SK-N-SH (cell line): ENCODE measurements around the gene THADA. TPM values are rescaled to one million over a fixed set of nuclear protein-coding genes. Genes with fewer than 3 reads are reported as not detected.
A peak's percentile ranks its signal among the peaks of the same experiment; 100 is the strongest.

Experiments used
- CTCF ChIA-PET: fragments of 300-600, 350-600 bp; formaldehyde crosslinking; extraction: SDS; loops from one replicate; lab custom pipeline; 2021; lab: Yijun Ruan, JAX
- POLR2A ChIA-PET: fragments of 350-600 bp; sonication (Branson Sonifier 250); formaldehyde crosslinking; extraction: SDS; loops from one replicate; lab custom pipeline; 2020; ENCODE audit warnings: antibody characterized with exemption, inconsistent platforms; lab: Yijun Ruan, JAX
- DNase-seq: peaks from one replicate; pipeline ENCODE4 v3.0.0; 2012
- H2AFZ ChIP-seq: fragments of 200-600 bp; sonication (generic); 2 replicates; pipeline ENCODE4 v1.8.1; 2016; ENCODE audit warnings: antibody characterized with exemption, mild to moderate bottlenecking, low read depth
- H3F3A ChIP-seq: fragments of 200-600 bp; sonication (generic); replicated peaks from 2 replicates; pipeline ENCODE3; 2016; ENCODE audit warnings: antibody characterized with exemption, mild to moderate bottlenecking; ENCODE audit not compliant: insufficient read depth
- H3K27ac ChIP-seq, 2 experiments: fragments of 200-500 bp in 1 of 2; fragments of 200-600 bp in 1 of 2; sonication (Bioruptor generic) in 1 of 2; sonication (generic), shearing (Covaris generic) in 1 of 2; 2 replicates each; pipeline versions ENCODE4 v1.5.1 to v1.6.1; 2014 to 2016; ENCODE audit warnings: low read depth in 2 of 2, inconsistent platforms in 1 of 2, low read length in 1 of 2, mild to moderate bottlenecking in 1 of 2, mixed read lengths in 1 of 2
- H3K27me3 ChIP-seq: fragments of 200-600 bp; sonication (generic), shearing (Covaris generic); 2 replicates; pipeline ENCODE4 v1.6.1; 2016; ENCODE audit warnings: mixed run types; ENCODE audit not compliant: insufficient read depth
- H3K36me3 ChIP-seq, 2 experiments: fragments of 200-500 bp in 1 of 2; fragments of 200-600 bp in 1 of 2; sonication (Bioruptor generic) in 1 of 2; sonication (generic) in 1 of 2; replicated peaks in 1 of 2; 2 replicates each; pipeline versions ENCODE3 to v1.5.1; 2014 to 2016; ENCODE audit warnings: low read length in 1 of 2, mild to moderate bottlenecking in 1 of 2; ENCODE audit not compliant: insufficient read depth in 2 of 2, control insufficient read depth in 1 of 2
- H3K4me1 ChIP-seq, 2 experiments: fragments of 200-500 bp in 1 of 2; fragments of 200-600 bp in 1 of 2; sonication (Bioruptor generic) in 1 of 2; sonication (generic), shearing (Covaris generic) in 1 of 2; 2 replicates each; pipeline versions ENCODE4 v1.5.1 to v1.6.1; 2014 to 2016; ENCODE audit warnings: low read depth in 1 of 2, low read length in 1 of 2, mixed run types in 1 of 2; ENCODE audit not compliant: insufficient read depth in 2 of 2, control insufficient read depth in 1 of 2
- H3K4me2 ChIP-seq: fragments of 200-600 bp; sonication (generic), shearing (Covaris generic); 2 replicates; pipeline ENCODE4 v1.6.1; 2017; ENCODE audit warnings: mixed run types
- H3K4me3 ChIP-seq, 2 experiments: fragments of 200-500 bp in 1 of 2; fragments of 200-600 bp in 1 of 2; sonication (Bioruptor generic) in 1 of 2; sonication (generic), shearing (Covaris generic) in 1 of 2; 2 replicates each; pipeline versions ENCODE4 v1.5.1 to v1.8.1; 2014 to 2016; ENCODE audit warnings: low read depth in 2 of 2, inconsistent platforms in 1 of 2, low read length in 1 of 2, mild to moderate bottlenecking in 1 of 2, mixed read lengths in 1 of 2, moderate library complexity in 1 of 2
- H3K79me2 ChIP-seq: fragments of 200-600 bp; sonication (generic); 2 replicates; pipeline ENCODE4 v1.8.1; 2017; ENCODE audit warnings: mild to moderate bottlenecking; ENCODE audit not compliant: insufficient read depth
- H3K9ac ChIP-seq: fragments of 200-600 bp; sonication (generic); 2 replicates; pipeline ENCODE4 v1.6.1; 2017; ENCODE audit warnings: mixed run types
- H3K9me2 ChIP-seq: fragments of 200-600 bp; sonication (generic); 2 replicates; pipeline ENCODE4 v1.6.1; 2017; ENCODE audit warnings: mixed run types
- H3K9me3 ChIP-seq: fragments of 200-600 bp; sonication (generic); 2 replicates; pipeline ENCODE4 v1.6.1; 2017; ENCODE audit warnings: mixed run types, mild to moderate bottlenecking, moderate library complexity
- H4K20me1 ChIP-seq: fragments of 200-600 bp; sonication (generic); 2 replicates; pipeline ENCODE4 v1.6.1; 2017; ENCODE audit warnings: mild to moderate bottlenecking, mixed run types; ENCODE audit not compliant: insufficient read depth
- ELF1 ChIP-seq: IDR thresholded peaks from 2 replicates; pipeline ENCODE4 v1.4.0; 2012
- EZH2phosphoT487 ChIP-seq: fragments of 200-600 bp; sonication (generic); IDR thresholded peaks from 2 replicates; pipeline ENCODE4 v1.6.1; 2017; ENCODE audit warnings: low read depth, mixed run types, mild to moderate bottlenecking, antibody characterized with exemption, moderate library complexity, borderline replicate concordance
- NRF1 ChIP-seq: IDR thresholded peaks from 2 replicates; pipeline ENCODE4 v1.6.1; 2012; ENCODE audit warnings: low read depth, mild to moderate bottlenecking, low read length
- RAD21 ChIP-seq: IDR thresholded peaks from 2 replicates; pipeline ENCODE4 v1.6.1; 2012; ENCODE audit warnings: mild to moderate bottlenecking, low read length
- SIN3A ChIP-seq: IDR thresholded peaks from 2 replicates; pipeline ENCODE4 v1.6.1; 2012; ENCODE audit warnings: low read depth, mild to moderate bottlenecking, low read length, moderate library complexity, borderline replicate concordance
- TAF1 ChIP-seq: IDR thresholded peaks from 2 replicates; pipeline ENCODE4 v1.6.1; 2012; ENCODE audit warnings: low read depth, mild to moderate bottlenecking, low read length, moderate library complexity, borderline replicate concordance
- TCF12 ChIP-seq: IDR thresholded peaks from 2 replicates; pipeline ENCODE4 v1.4.0; 2012
- WGBS: methylation state at CpG from one replicate; pipeline ENCODE4 v1.1.6; 2017; ENCODE audit warnings: low lambda C conversion rate; 5-methylcytosine and 5-hydroxymethylcytosine counted together
- polyA plus RNA-seq, 3 experiments: library from polyadenylated mRNA; depleted of rRNA; stranded (reverse); fragments of >200 nt; gene quantifications; 2 replicates each; pipeline ENCODE4 v1.2.3, GENCODE V29; 2012
- TF ChIP-seq, protein P1 (sequence below): IDR thresholded peaks from 2 replicates; pipeline ENCODE4 v1.4.0; 2012; ENCODE audit warnings: low read depth, borderline replicate concordance
- TF ChIP-seq, protein P2 (sequence below): IDR thresholded peaks from 2 replicates; pipeline ENCODE4 v1.4.0; 2012; ENCODE audit warnings: low read depth

THADA gene
- polyA plus RNA-seq, 1 of the 3 experiments (the other 2 are of a cell fraction) = 25.6 TPM

DNA sequence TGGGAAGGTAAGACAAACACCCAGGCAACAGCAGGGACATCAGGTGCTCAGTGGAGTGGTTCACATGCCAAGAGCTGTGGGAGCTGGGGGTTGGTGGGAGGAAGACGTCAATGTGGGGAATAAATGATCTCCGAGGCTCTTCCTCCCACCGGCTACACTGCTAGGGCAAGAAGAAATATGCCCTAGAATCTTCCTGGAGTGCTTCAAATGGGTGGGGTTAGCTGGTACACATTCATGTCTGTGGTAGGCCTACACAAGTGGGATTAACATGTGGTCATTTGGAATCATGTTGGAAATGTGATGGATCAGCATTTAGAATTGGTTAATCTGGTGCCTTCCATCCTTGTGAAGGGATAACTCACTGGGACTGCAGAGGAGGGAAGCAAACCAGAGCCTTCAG lies 357.0 kb downstream of the THADA start (continued):
- TF ChIP-seq, protein P1, sequence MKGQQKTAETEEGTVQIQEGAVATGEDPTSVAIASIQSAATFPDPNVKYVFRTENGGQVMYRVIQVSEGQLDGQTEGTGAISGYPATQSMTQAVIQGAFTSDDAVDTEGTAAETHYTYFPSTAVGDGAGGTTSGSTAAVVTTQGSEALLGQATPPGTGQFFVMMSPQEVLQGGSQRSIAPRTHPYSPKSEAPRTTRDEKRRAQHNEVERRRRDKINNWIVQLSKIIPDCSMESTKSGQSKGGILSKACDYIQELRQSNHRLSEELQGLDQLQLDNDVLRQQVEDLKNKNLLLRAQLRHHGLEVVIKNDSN = no peak
- TF ChIP-seq SIN3A = no peak
- TF ChIP-seq TAF1 = no peak
- TF ChIP-seq RAD21 = no peak
- no peak for TF ChIP-seq ELF1
- TF ChIP-seq NRF1 = no peak
- TF ChIP-seq TCF12 = no peak
- no peak for TF ChIP-seq EZH2phosphoT487
- TF ChIP-seq, all 33 proteins: peak for 0

DNA sequence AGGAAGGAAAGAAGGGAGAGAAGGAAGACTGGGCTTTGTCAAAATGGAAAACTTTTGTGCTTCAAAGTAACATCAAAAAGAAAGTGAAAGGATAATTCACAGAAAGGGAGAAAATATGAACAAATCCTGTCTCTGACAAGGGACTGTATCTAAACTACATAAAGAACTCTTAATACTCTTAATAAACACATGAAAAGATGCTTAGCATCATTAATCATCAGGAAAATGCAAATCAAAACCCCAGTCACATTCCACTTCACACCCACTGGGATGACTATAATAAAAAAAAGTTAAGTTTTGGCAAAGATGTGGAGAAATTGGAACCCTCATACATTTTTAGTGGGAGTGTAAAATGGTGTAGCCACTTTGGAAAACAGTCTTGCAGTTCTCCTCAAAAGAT lies 357.7 kb downstream of the THADA start:
- Histone ChIP-seq H3K27ac (no peak overlapping the region), H3K27me3 (no peaks in the 10 kb centered on the region), H3K4me2 (no peak overlapping the region), H3K36me3 (no peaks in the 10 kb centered on the region), H3K79me2 (no peaks in the 10 kb centered on the region), H4K20me1 (no peaks in the 10 kb centered on the region), H3K9me2 (no peaks in the 10 kb centered on the region), H3K4me1 (peaks cover 0 to 6% of the 10 kb centered on the region in 2 experiments; a peak in 1 of 4 replicates), H3K9ac (no peak overlapping the region), H3F3A (no peaks in the 10 kb centered on the region), H3K4me3 (no peak overlapping the region), H2AFZ (no peak overlapping the region), H3K9me3 (no peaks in the 10 kb centered on the region)
- DNase-seq = no peak
- POLR2A ChIA-PET = no interaction called here
- CTCF ChIA-PET = interaction anchor here (1.4 to 2.5 kb wide), 3 partner anchors 9 to 263 kb away, joined by 5 to 15 read pairs (median 9); no protein-coding TSS in a partner anchor
- TF ChIP-seq, protein P1 = no peak
- TF ChIP-seq, protein P2, sequence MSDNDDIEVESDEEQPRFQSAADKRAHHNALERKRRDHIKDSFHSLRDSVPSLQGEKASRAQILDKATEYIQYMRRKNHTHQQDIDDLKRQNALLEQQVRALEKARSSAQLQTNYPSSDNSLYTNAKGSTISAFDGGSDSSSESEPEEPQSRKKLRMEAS = no peak

DNA sequence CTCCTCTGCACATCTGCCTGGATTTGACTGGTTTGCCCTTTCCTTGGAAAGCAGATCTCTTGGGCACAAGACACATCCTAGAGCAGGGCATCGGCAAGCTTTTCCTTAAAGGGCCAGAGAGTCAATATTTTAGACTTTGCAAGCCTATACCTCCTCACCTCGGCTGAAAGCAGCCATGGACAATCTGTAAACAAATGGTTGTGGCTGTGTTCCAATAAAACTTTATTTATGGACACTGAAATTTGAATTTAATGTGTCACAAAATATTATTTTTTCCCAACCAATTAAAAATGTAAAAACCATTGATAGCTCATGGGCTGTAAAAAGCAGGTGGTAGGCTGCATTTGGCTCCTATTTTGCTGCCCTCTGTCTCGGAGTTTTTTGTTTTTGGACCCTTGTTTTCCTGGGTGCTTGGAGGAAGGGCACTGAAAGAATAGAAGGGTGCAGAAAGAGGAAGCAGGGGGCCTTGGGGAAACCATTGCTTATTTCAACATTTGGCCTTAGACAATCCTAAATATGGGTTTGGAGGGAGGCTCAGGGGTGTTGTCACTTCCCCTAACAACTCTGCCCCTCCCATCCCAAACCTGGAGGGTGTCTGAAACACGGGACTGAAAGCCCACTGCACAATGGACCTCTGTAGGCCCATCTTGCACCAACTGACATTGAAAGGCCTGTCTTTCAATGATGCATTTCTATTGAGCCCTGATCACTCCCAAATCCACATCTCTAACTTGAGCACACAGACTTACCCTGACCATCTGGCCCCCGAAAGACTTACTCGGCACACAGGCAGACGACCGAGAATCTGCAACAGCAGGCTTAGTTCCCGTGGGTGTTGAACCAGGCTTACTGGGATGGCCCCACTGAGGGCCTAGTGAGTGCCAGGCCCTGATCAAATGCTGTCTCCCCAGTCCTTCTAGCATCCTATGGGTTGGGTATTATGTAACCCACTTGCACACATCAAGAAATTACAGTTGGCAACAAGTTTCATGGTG lies 362.3 kb downstream of the THADA start:
- H3K79me2 ChIP-seq = no peaks in the 10 kb centered on the region
- no peak overlapping the region for H3K4me2 ChIP-seq
- no peak for TF ChIP-seq EZH2phosphoT487
- no peak for TF ChIP-seq ELF1
- TF ChIP-seq, all 33 proteins: peak for 0
- Histone ChIP-seq H3K4me3 (no peak overlapping the region), H2AFZ (no peak overlapping the region), H4K20me1 (no peaks in the 10 kb centered on the region), H3K9me3 (no peaks in the 10 kb centered on the region), H3F3A (peaks cover 10% of the 10 kb centered on the region), H3K9ac (no peak overlapping the region), H3K36me3 (peaks cover 0 to 13% of the 10 kb centered on the region in 2 experiments), H3K27me3 (no peaks in the 10 kb centered on the region), H3K4me1 (peaks cover 7 to 8% of the 10 kb centered on the region in 2 experiments), H3K27ac (peak overlapping the region in 1 of 2 experiments; percentile 17; a peak in 1 of 4 replicates), H3K9me2 (no peaks in the 10 kb centered on the region)
- no peak for DNase-seq
- CTCF ChIA-PET = interaction anchor here (0.7 to 7.7 kb wide), 10 partner anchors 18 to 405 kb away, joined by 3 to 108 read pairs (median 4); no protein-coding TSS in a partner anchor
- 96% methylated on average over 9 of the region's 9 CpGs for WGBS
- POLR2A ChIA-PET = interaction anchor here (1.3 kb wide), 1 partner anchor 33 kb away, joined by 4 read pairs; no protein-coding TSS in a partner anchor
